ENCODE results near the gene ESRRB.

The ESRRB gene

DNA sequence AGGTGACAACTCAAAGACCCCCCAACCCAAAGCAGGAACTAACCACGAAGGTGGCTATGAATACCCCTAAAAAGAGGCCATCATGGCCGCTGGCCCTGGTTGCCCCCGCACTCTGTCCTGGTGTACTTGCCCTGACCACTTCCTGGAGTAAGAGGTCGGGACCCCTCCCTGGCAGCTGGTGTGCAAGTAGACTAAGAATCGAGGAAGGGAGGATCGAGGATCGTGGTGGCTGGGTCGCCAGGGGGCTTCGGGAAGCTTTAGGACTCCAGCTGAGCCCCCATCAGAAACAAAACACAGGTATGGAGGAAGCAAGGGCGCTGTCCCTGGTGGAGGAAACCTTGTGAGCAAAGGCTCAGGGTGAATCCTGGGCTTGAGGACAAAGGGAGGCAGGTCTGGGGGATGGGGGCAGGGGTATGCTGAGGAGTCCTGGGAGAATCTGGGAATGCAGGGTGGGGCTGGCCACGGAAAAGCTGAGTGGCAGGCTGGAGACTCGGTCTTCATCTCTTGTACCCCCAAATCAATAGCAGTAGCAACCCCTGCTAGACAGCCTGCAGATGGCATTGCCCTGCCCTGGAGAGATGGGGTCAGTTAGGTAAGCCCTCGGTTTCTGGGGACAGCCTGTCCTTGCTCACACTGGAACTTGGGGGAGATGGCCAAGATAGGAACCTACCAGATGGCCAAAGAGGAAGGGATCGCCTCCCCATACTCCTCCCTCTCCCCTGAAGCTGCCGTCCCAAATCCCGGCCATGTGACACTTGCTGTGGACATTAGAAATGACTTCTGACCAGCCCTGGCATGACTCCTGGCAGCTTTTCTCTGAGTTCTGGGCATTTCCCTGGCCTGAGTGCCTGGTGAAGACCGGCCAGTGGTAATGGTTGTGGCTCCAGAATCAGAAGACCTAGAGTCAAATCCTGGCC, 45.3 kb upstream of the ESRRB start:
- no peak for TF ChIP-seq CEBPB (IDR thresholded peaks at IDR 0.05)
- TF ChIP-seq, protein P1, sequence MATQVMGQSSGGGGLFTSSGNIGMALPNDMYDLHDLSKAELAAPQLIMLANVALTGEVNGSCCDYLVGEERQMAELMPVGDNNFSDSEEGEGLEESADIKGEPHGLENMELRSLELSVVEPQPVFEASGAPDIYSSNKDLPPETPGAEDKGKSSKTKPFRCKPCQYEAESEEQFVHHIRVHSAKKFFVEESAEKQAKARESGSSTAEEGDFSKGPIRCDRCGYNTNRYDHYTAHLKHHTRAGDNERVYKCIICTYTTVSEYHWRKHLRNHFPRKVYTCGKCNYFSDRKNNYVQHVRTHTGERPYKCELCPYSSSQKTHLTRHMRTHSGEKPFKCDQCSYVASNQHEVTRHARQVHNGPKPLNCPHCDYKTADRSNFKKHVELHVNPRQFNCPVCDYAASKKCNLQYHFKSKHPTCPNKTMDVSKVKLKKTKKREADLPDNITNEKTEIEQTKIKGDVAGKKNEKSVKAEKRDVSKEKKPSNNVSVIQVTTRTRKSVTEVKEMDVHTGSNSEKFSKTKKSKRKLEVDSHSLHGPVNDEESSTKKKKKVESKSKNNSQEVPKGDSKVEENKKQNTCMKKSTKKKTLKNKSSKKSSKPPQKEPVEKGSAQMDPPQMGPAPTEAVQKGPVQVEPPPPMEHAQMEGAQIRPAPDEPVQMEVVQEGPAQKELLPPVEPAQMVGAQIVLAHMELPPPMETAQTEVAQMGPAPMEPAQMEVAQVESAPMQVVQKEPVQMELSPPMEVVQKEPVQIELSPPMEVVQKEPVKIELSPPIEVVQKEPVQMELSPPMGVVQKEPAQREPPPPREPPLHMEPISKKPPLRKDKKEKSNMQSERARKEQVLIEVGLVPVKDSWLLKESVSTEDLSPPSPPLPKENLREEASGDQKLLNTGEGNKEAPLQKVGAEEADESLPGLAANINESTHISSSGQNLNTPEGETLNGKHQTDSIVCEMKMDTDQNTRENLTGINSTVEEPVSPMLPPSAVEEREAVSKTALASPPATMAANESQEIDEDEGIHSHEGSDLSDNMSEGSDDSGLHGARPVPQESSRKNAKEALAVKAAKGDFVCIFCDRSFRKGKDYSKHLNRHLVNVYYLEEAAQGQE (IDR thresholded peaks at IDR 0.05; ENCODE audit: low read depth), result peak; percentile 64

GRCh38 chr14:76331328-76332011, 44.5 kb upstream of the ESRRB start:
- TF ChIP-seq RAD21 (IDR thresholded peaks at IDR 0.05; ENCODE audit: low read depth), result no peak

DNA sequence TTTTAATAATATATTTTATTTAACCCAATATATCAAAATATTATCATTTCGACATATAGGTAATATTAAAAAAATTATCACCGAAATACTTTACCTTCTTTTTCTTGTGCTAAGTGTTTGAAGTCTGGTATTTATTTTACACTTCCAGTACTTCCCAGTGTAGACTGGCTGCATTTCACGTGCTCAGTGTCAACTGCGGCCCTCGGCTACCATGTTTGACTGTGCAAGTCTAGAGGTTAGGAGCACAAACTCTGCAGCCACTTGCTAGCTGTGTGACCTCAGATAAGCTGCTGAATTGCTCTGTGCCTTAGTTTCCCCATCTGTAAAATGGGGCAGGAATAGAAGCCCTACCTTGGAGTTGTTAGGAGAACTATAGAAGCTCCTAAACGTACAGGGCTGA, 42.3 kb upstream of the ESRRB start:
- TF ChIP-seq EP300 (IDR thresholded peaks at IDR 0.05; ENCODE audit: borderline replicate concordance), result no peak
- no peak for TF ChIP-seq TAF1 (IDR thresholded peaks at IDR 0.05; ENCODE audit: low read depth)
- no peak for TF ChIP-seq TEAD4 (IDR thresholded peaks at IDR 0.05)
- no peak for TF ChIP-seq YY1 (IDR thresholded peaks at IDR 0.05; ENCODE audit: low read depth)
- no peak for TF ChIP-seq TCF12 (IDR thresholded peaks at IDR 0.05; ENCODE audit: low read depth)
- TF ChIP-seq EGR1 (IDR thresholded peaks at IDR 0.05), result no peak
- TF ChIP-seq NFIC (IDR thresholded peaks at IDR 0.05), result no peak
- TF ChIP-seq CREB1 (IDR thresholded peaks at IDR 0.05; ENCODE audit: low read depth), result no peak
- TF ChIP-seq, protein P2, sequence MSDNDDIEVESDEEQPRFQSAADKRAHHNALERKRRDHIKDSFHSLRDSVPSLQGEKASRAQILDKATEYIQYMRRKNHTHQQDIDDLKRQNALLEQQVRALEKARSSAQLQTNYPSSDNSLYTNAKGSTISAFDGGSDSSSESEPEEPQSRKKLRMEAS (IDR thresholded peaks at IDR 0.05), result no peak
- TF ChIP-seq CEBPB (IDR thresholded peaks at IDR 0.05), result no peak
- TF ChIP-seq USF1 (IDR thresholded peaks at IDR 0.05), result no peak

DNA sequence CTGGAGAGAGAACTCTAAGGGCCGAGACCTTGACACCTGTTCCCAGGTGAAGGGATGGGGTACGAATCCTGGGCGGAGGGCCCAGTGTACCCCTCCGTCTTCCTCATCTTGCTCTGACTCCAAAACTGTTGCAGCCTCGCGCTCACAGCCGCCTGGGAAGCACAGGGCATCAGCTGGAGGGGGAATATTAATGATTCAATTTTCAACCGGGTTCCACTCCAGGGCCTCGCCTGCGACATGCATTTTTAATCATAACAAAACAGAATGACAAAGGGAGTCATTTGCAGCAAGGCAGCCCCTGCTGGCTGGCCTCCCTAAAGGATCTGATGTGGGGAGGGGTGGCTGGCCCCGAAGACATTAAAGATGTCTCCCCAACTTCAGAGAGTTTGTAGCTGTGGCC, 41.6 kb upstream of the ESRRB start:
- TF ChIP-seq TCF12 (IDR thresholded peaks at IDR 0.05; ENCODE audit: low read depth), result no peak
- no peak for TF ChIP-seq TEAD4 (IDR thresholded peaks at IDR 0.05)
- TF ChIP-seq CREB1 (IDR thresholded peaks at IDR 0.05; ENCODE audit: low read depth), result no peak
- no peak for TF ChIP-seq EGR1 (IDR thresholded peaks at IDR 0.05)
- TF ChIP-seq TAF1 (IDR thresholded peaks at IDR 0.05; ENCODE audit: low read depth), result no peak
- no peak for TF ChIP-seq NFIC (IDR thresholded peaks at IDR 0.05)
- TF ChIP-seq USF1 (IDR thresholded peaks at IDR 0.05), result no peak
- TF ChIP-seq EP300 (IDR thresholded peaks at IDR 0.05; ENCODE audit: borderline replicate concordance), result no peak
- TF ChIP-seq ZBTB7A (IDR thresholded peaks at IDR 0.05; ENCODE audit: low read depth), result no peak
- TF ChIP-seq RAD21 (IDR thresholded peaks at IDR 0.05; ENCODE audit: low read depth), result no peak
- TF ChIP-seq, protein P2 (IDR thresholded peaks at IDR 0.05), result no peak
- no peak for TF ChIP-seq CEBPB (IDR thresholded peaks at IDR 0.05)
- no peak for TF ChIP-seq FOXM1 (IDR thresholded peaks at IDR 0.05; ENCODE audit: borderline replicate concordance, low read depth)

DNA sequence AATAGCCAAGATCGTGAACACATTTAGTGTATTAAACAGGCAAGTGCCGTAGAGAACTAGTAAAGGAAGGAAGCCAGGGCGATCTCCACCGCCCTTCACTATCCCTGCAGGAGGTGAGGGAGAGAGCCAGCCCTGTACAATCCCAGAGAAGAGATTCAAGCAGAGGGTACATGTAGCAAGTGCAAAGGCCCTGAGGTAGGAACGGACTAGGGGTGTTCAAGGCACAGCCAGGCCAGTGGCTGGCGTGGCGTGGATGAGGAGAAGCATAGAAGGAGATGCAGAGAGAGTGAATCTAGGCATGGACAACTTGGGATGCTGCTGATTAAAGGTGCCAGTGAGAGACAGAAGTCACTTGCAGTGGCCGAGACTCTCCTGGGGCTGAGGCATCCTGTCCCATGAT, 39.1 kb upstream of the ESRRB start:
- TF ChIP-seq YY1 (IDR thresholded peaks at IDR 0.05; ENCODE audit: low read depth), result no peak
- TF ChIP-seq, protein P1 (IDR thresholded peaks at IDR 0.05; ENCODE audit: low read depth), result no peak
- TF ChIP-seq ZBTB7A (IDR thresholded peaks at IDR 0.05; ENCODE audit: low read depth), result no peak
- TF ChIP-seq, protein P2 (IDR thresholded peaks at IDR 0.05), result no peak
- TF ChIP-seq USF1 (IDR thresholded peaks at IDR 0.05), result no peak
- TF ChIP-seq TEAD4 (IDR thresholded peaks at IDR 0.05), result no peak
- no peak for TF ChIP-seq FOXM1 (IDR thresholded peaks at IDR 0.05; ENCODE audit: borderline replicate concordance, low read depth)
- no peak for TF ChIP-seq NFIC (IDR thresholded peaks at IDR 0.05)
- TF ChIP-seq EGR1 (IDR thresholded peaks at IDR 0.05), result no peak
- no peak for TF ChIP-seq TCF12 (IDR thresholded peaks at IDR 0.05; ENCODE audit: low read depth)
- TF ChIP-seq RAD21 (IDR thresholded peaks at IDR 0.05; ENCODE audit: low read depth), result no peak
- no peak for TF ChIP-seq CEBPB (IDR thresholded peaks at IDR 0.05)
- no peak for TF ChIP-seq TAF1 (IDR thresholded peaks at IDR 0.05; ENCODE audit: low read depth)
- TF ChIP-seq EP300 (IDR thresholded peaks at IDR 0.05; ENCODE audit: borderline replicate concordance), result no peak
- TF ChIP-seq CREB1 (IDR thresholded peaks at IDR 0.05; ENCODE audit: low read depth), result no peak
